Fibroblast of pulmonary artery (primary cell): ENCODE measurements around the gene EML6.

Experiments
- DNase-seq: peaks from one replicate; pipeline ENCODE4 v3.0.0-alpha.2; 2010; ENCODE audit warnings: low read depth
- H3K4me3 ChIP-seq: replicated peaks from 2 replicates; pipeline ENCODE4 v1.5.1; 2011; ENCODE audit warnings: low read depth, mild to moderate bottlenecking, control low read depth, low read length, moderate library complexity
- CTCF ChIP-seq: IDR thresholded peaks from 2 replicates; pipeline ENCODE4 v1.5.1; 2011; ENCODE audit warnings: mild to moderate bottlenecking, control low read depth, low read length, inconsistent platforms; ENCODE audit errors: missing control alignments

Gene EML6

GRCh38 chr2:54995553-54995952 lies 272.1 kb downstream of the EML6 start:
- no peak overlapping the region for H3K4me3 ChIP-seq
- no peak for TF ChIP-seq CTCF
- no peak for DNase-seq

GRCh38 chr2:54997826-54998225 lies 274.4 kb downstream of the EML6 start:
- H3K4me3 ChIP-seq, result no peak overlapping the region
- no peak for DNase-seq
- TF ChIP-seq CTCF, result no peak

- peak; percentile 64 for DNase-seq
- TF ChIP-seq CTCF, result no peak
- H3K4me3 ChIP-seq, result no peak overlapping the region
These were observed 275.7 kb downstream of the EML6 start for GRCh38 chr2:54999182-54999581.

- TF ChIP-seq CTCF, result no peak
- H3K4me3 ChIP-seq, result no peak overlapping the region
- DNase-seq, result no peak
These were observed 276.9 kb downstream of the EML6 start for GRCh38 chr2:55000341-55000740.

- DNase-seq, result no peak
- no peak for TF ChIP-seq CTCF
- no peak overlapping the region for H3K4me3 ChIP-seq
These were observed 278.3 kb downstream of the EML6 start for GRCh38 chr2:55001716-55002115.

- no peak overlapping the region for H3K4me3 ChIP-seq
- no peak for TF ChIP-seq CTCF
These were observed 280.5 kb downstream of the EML6 start for GRCh38 chr2:55003706-55004639.

GRCh38 chr2:55006306-55006705 lies 282.8 kb downstream of the EML6 start:
- H3K4me3 ChIP-seq, result no peak overlapping the region
- TF ChIP-seq CTCF, result no peak
- no peak for DNase-seq

More at GRCh38 chr2:55003706-55004639, 280.5 kb downstream of the EML6 start:
- no peak for DNase-seq
